Amniotic stem cell (primary cell): ENCODE measurements around the gene KCNC4.

Experiments
- DNase-seq: peaks from one replicate; lab custom pipeline; 2025; lab: John Stamatoyannopoulos, UW

KCNC4 gene

GRCh38 chr1:110230381-110231199 is 20.5 kb downstream of the KCNC4 start:
- DNase-seq, result no peak

GRCh38 chr1:110233861-110234260 is 23.7 kb downstream of the KCNC4 start:
- no peak for DNase-seq

GRCh38 chr1:110234691-110235090 is 24.6 kb downstream of the KCNC4 start:
- no peak for DNase-seq

- no peak for DNase-seq
Observed at GRCh38 chr1:110235181-110235833, 25.2 kb downstream of the KCNC4 start.

- DNase-seq, result peak; percentile 44
Observed at GRCh38 chr1:110235834-110236682, 25.9 kb downstream of the KCNC4 start.

GRCh38 chr1:110237386-110238152 is 27.5 kb downstream of the KCNC4 start:
- no peak for DNase-seq

GRCh38 chr1:110239441-110240430 is 29.6 kb downstream of the KCNC4 start:
- DNase-seq, result no peak

GRCh38 chr1:110240476-110241210 is 30.5 kb downstream of the KCNC4 start:
- no peak for DNase-seq

GRCh38 chr1:110241516-110241915 is 31.4 kb downstream of the KCNC4 start:
- no peak for DNase-seq

GRCh38 chr1:110242062-110242461 is 31.9 kb downstream of the KCNC4 start:
- no peak for DNase-seq

GRCh38 chr1:110242731-110243130 is 32.6 kb downstream of the KCNC4 start:
- no peak for DNase-seq

- DNase-seq, result no peak
Observed at GRCh38 chr1:110243146-110243545, 33.0 kb downstream of the KCNC4 start.

GRCh38 chr1:110243574-110243973 is 33.5 kb downstream of the KCNC4 start:
- no peak for DNase-seq

GRCh38 chr1:110245876-110246620 is 35.9 kb downstream of the KCNC4 start:
- no peak for DNase-seq

- DNase-seq, result no peak
Observed at GRCh38 chr1:110248746-110249145, 38.6 kb downstream of the KCNC4 start.

GRCh38 chr1:110249256-110249655 is 39.1 kb downstream of the KCNC4 start:
- DNase-seq, result no peak

- DNase-seq, result no peak
Observed at GRCh38 chr1:110250008-110250407, 39.9 kb downstream of the KCNC4 start.

- no peak for DNase-seq
Observed at GRCh38 chr1:110250749-110251148, 40.6 kb downstream of the KCNC4 start.

- no peak for DNase-seq
Observed at GRCh38 chr1:110253213-110253612, 43.1 kb downstream of the KCNC4 start.
